Testis (tissue), 3 donors: Measurements from ENCODE around the gene PAFAH2. TPM values are rescaled to one million over a fixed set of nuclear protein-coding genes. Genes with fewer than 3 reads are reported as not detected.

Experiments
- DNase-seq: peaks from one replicate; pipeline ENCODE4 v3.0.0-alpha.2; 2019
- H3K27ac ChIP-seq, 2 donors: fragments of 200-600 bp; sonication (generic); one replicate each; pipeline ENCODE4 v1.5.1; 2019
- H3K27me3 ChIP-seq: fragments of 200-600 bp; sonication (generic); one replicate; pipeline ENCODE4 v1.5.1; 2019
- H3K36me3 ChIP-seq: fragments of 200-600 bp; sonication (generic); one replicate; pipeline ENCODE4 v1.5.1; 2017; ENCODE audit warnings: low read depth; ENCODE audit errors: missing control alignments
- H3K4me1 ChIP-seq: fragments of 200-600 bp; sonication (generic); one replicate; pipeline ENCODE4 v1.5.1; 2019
- H3K4me3 ChIP-seq, 2 donors: fragments of 200-600 bp; sonication (generic); one replicate each; pipeline ENCODE4 v1.5.1; 2017 to 2019
- H3K9me3 ChIP-seq: fragments of 200-600 bp; sonication (generic); one replicate; pipeline ENCODE4 v1.5.1; 2017
- CTCF ChIP-seq, 3 experiments: fragments of 450-650 bp in 2 of 3; fragments of 200-600 bp in 1 of 3; sonication (generic) in 1 of 3; IDR thresholded peaks; one replicate each; pipeline ENCODE4 v1.5.1; 2016 to 2019; ENCODE audit warnings: antibody characterized with exemption in 3 of 3, mild to moderate bottlenecking in 2 of 3, moderate library complexity in 1 of 3
- POLR2A ChIP-seq: fragments of 450-650 bp; IDR thresholded peaks from one replicate; pipeline ENCODE4 v1.6.1; 2017; ENCODE audit warnings: antibody characterized with exemption, mild to moderate bottlenecking, moderate library complexity
- WGBS, 2 donors: methylation state at CpG; one replicate each; pipeline ENCODE4 v1.1.5; 2018; 5-methylcytosine and 5-hydroxymethylcytosine counted together
- intact Hi-C: fragments of 100-400 bp; cut with DNase I; formaldehyde crosslinking; loops from one replicate; pipeline ENCODE4 v1.15.1; 2023; ENCODE audit warnings: low total_unique reads
- polyA plus RNA-seq: library from polyadenylated mRNA; stranded (reverse); fragments of 350-450 nt; fragmentation: Illumina TruSeq; extraction: RNeasy Lipid Tissue Mini Kit (QIAGEN cat#74804); gene quantifications from one replicate; pipeline ENCODE4 v1.2.3, GENCODE V29; 2014; ENCODE audit warnings: low read depth, low replicate concordance; ENCODE audit not compliant: insufficient read depth
- total RNA-seq, 2 donors: library from RNA; depleted of rRNA; stranded (reverse); fragments of >200 nt; gene quantifications; one replicate each; pipeline ENCODE4 v1.2.3, GENCODE V29; 2016

Gene PAFAH2
- total and polyA plus RNA-seq, 3 donors from 2014 or later: 14.5 to 24.1 (median 18.9) TPM

GRCh38 chr1:26044971-26045721, 47.3 kb upstream of the PAFAH2 start:
- no peaks in the 10 kb centered on the region for H3K9me3 ChIP-seq
- peaks cover 15% of the 10 kb centered on the region for H3K4me1 ChIP-seq
- intact Hi-C loops: no loop called here
- no peaks in the 10 kb centered on the region for H3K36me3 ChIP-seq
- TF ChIP-seq POLR2A: no peak
- no peak for TF ChIP-seq CTCF (IDR thresholded peaks at IDR 0.05)
- DNase-seq: no peak
- peak overlapping the region in 1 of 2 donors; percentile 47 for H3K4me3 ChIP-seq
- H3K27me3 ChIP-seq: no peaks in the 10 kb centered on the region
- no peak overlapping the region for H3K27ac ChIP-seq
- WGBS, 2 donors: 16 to 25% methylated on average over 12 to 28 of the region's 29 CpGs

GRCh38 chr1:26044414-26044813, 46.6 kb upstream of the PAFAH2 start:
- H3K4me1 ChIP-seq: peaks cover 15% of the 10 kb centered on the region

GRCh38 chr1:26043765-26044164, 45.9 kb upstream of the PAFAH2 start:
- TF ChIP-seq CTCF (IDR thresholded peaks at IDR 0.05): no peak
- no peak for TF ChIP-seq POLR2A
- intact Hi-C loops: no loop called here
- no peak for DNase-seq

More at GRCh38 chr1:26044414-26044813, 46.6 kb upstream of the PAFAH2 start:
- H3K9me3 ChIP-seq: no peaks in the 10 kb centered on the region
- no peak overlapping the region for H3K27ac ChIP-seq
- no peak overlapping the region for H3K4me3 ChIP-seq
- intact Hi-C loops: no loop called here
- 85 to 95% methylated on average over 3 of the region's 3 CpGs for WGBS, 2 donors
- H3K36me3 ChIP-seq: no peaks in the 10 kb centered on the region
- no peak for DNase-seq
- no peaks in the 10 kb centered on the region for H3K27me3 ChIP-seq
- TF ChIP-seq POLR2A (no peak), CTCF (IDR thresholded peaks at IDR 0.05) (no peak)

GRCh38 chr1:26041978-26042377, 44.1 kb upstream of the PAFAH2 start:
- no peak for DNase-seq
- Histone ChIP-seq H3K4me1 (peaks cover 15% of the 10 kb centered on the region), H3K27ac (no peak overlapping the region), H3K9me3 (no peaks in the 10 kb centered on the region), H3K27me3 (no peaks in the 10 kb centered on the region), H3K36me3 (no peaks in the 10 kb centered on the region), H3K4me3 (no peak overlapping the region)
- WGBS, 2 donors: 80 to 82% methylated on average over 4 of the region's 4 CpGs
- intact Hi-C loops: no loop called here
- TF ChIP-seq POLR2A (no peak), CTCF (IDR thresholded peaks at IDR 0.05) (no peak)

More at GRCh38 chr1:26043765-26044164, 45.9 kb upstream of the PAFAH2 start:
- no peaks in the 10 kb centered on the region for H3K27me3 ChIP-seq
- no peaks in the 10 kb centered on the region for H3K9me3 ChIP-seq
- H3K36me3 ChIP-seq: no peaks in the 10 kb centered on the region
- H3K4me3 ChIP-seq: no peak overlapping the region
- 90 to 94% methylated on average over 2 of the region's 2 CpGs for WGBS, 2 donors
- H3K4me1 ChIP-seq: peaks cover 15% of the 10 kb centered on the region
- no peak overlapping the region for H3K27ac ChIP-seq

GRCh38 chr1:26041401-26041800, 43.5 kb upstream of the PAFAH2 start:
- 85 to 89% methylated on average over 6 to 7 of the region's 7 CpGs for WGBS, 2 donors
- no peaks in the 10 kb centered on the region for H3K9me3 ChIP-seq
- H3K36me3 ChIP-seq: no peaks in the 10 kb centered on the region
- intact Hi-C loops: no loop called here
- H3K27me3 ChIP-seq: no peaks in the 10 kb centered on the region
- peaks cover 15% of the 10 kb centered on the region for H3K4me1 ChIP-seq
- DNase-seq: no peak
- no peak overlapping the region for H3K4me3 ChIP-seq
- TF ChIP-seq POLR2A: no peak
- TF ChIP-seq CTCF (IDR thresholded peaks at IDR 0.05): no peak
- H3K27ac ChIP-seq: no peak overlapping the region
